K562 (cell line): Measurements from ENCODE around the gene C19orf67. TPM values are rescaled to one million over a fixed set of nuclear protein-coding genes. Genes with fewer than 3 reads are reported as not detected.

Source experiments
- ARID1B ChIP-seq: fragments of 450-650 bp; IDR thresholded peaks from 2 replicates; pipeline ENCODE4 v1.6.1; 2016; ENCODE audit warnings: antibody characterized with exemption, mild to moderate bottlenecking, inconsistent platforms
- CBX3 ChIP-seq, 2 experiments: IDR thresholded peaks; 1 replicate in 1 of 2; 2 replicates in 1 of 2; pipeline ENCODE4 v1.6.1; 2012; ENCODE audit warnings: inconsistent platforms in 2 of 2, low read length in 2 of 2, borderline replicate concordance in 1 of 2, control low read depth in 1 of 2
- CGGBP1 ChIP-seq: fragments of 250-450 bp; sonication (Bioruptor Pico); IDR thresholded peaks from 2 replicates; pipeline ENCODE4 v1.9.0; 2021; ENCODE audit warnings: mild to moderate bottlenecking
- CHAMP1 ChIP-seq: fragments of 450-650 bp; IDR thresholded peaks from 2 replicates; pipeline ENCODE4 v1.6.1; 2016; ENCODE audit warnings: mild to moderate bottlenecking
- CHD2 ChIP-seq: IDR thresholded peaks from 2 replicates; pipeline ENCODE4 v1.6.1; 2011; ENCODE audit warnings: low read depth, low read length
- CHD4 ChIP-seq: fragments of 200-600 bp; sonication (generic); IDR thresholded peaks from 3 replicates; pipeline ENCODE4 v1.6.1; 2012; ENCODE audit warnings: low read depth, mild to moderate bottlenecking, mixed read lengths, low read length, inconsistent platforms; ENCODE audit not compliant: insufficient read depth, insufficient replicate concordance, poor library complexity, severe bottlenecking
- DMBX1 ChIP-seq: fragments of 250-450 bp; sonication (Bioruptor Pico); IDR thresholded peaks from 2 replicates; pipeline ENCODE4 v1.8.0; 2022; ENCODE audit warnings: inconsistent platforms, mild to moderate bottlenecking, moderate library complexity, borderline replicate concordance
- E2F5 ChIP-seq: sonication (generic); formaldehyde crosslinking; IDR thresholded peaks from 2 replicates; pipeline ENCODE4 v1.8.0; 2022; ENCODE audit warnings: mild to moderate bottlenecking, missing genetic modification reagents
- EGR1 ChIP-seq: fragments of 450-650 bp; conservative IDR thresholded peaks from 2 replicates; pipeline ENCODE4 v1.6.1; 2017; ENCODE audit warnings: mild to moderate bottlenecking
- ELF4 ChIP-seq: fragments of 450-650 bp; formaldehyde crosslinking; IDR thresholded peaks from 2 replicates; pipeline ENCODE4 v1.4.0; 2022; ENCODE audit warnings: missing genetic modification characterization
- ETV1 ChIP-seq: fragments of 450-650 bp; conservative IDR thresholded peaks from 2 replicates; pipeline ENCODE4 v1.6.1; 2016; ENCODE audit warnings: missing genetic modification characterization, control low read depth, low read depth, missing compliant biosample characterization
- GABPB1 ChIP-seq: sonication (generic); formaldehyde crosslinking; IDR thresholded peaks from 2 replicates; pipeline ENCODE4 v1.8.0; 2022; ENCODE audit warnings: mild to moderate bottlenecking, missing genetic modification reagents
- GATA2 ChIP-seq: sonication (generic); formaldehyde crosslinking; IDR thresholded peaks from 2 replicates; pipeline ENCODE4 v1.4.0; 2020; ENCODE audit warnings: mild to moderate bottlenecking, missing genetic modification reagents
- MEIS2 ChIP-seq: fragments of 450-650 bp; IDR thresholded peaks from 2 replicates; pipeline ENCODE4 v1.6.1; 2014; ENCODE audit warnings: mild to moderate bottlenecking; ENCODE audit not compliant: partially characterized antibody
- NBN ChIP-seq: fragments of 450-650 bp; IDR thresholded peaks from 2 replicates; pipeline ENCODE4 v1.6.1; 2016; ENCODE audit warnings: low read depth, mild to moderate bottlenecking
- NFE2 ChIP-seq: IDR thresholded peaks from 2 replicates; pipeline ENCODE4 v1.6.1; 2014; ENCODE audit warnings: antibody characterized with exemption, low read depth
- NFYB ChIP-seq: IDR thresholded peaks from 2 replicates; pipeline ENCODE4 v1.6.1; 2011; ENCODE audit warnings: mild to moderate bottlenecking, moderate library complexity; ENCODE audit not compliant: insufficient read length; ENCODE audit errors: extremely low read depth
- RBM22 ChIP-seq: fragments of 200-400 bp; formaldehyde crosslinking; IDR thresholded peaks from 2 replicates; pipeline ENCODE4 v1.6.1; 2018; ENCODE audit warnings: low read length, low read depth; ENCODE audit not compliant: poor library complexity, severe bottlenecking
- SUPT5H ChIP-seq: fragments of 450-650 bp; IDR thresholded peaks from 2 replicates; pipeline ENCODE4 v1.6.1; 2016
- TEAD2 ChIP-seq: fragments of 450-650 bp; IDR thresholded peaks from 2 replicates; pipeline ENCODE4 v1.6.1; 2016; ENCODE audit warnings: missing genetic modification characterization, control low read depth, missing compliant biosample characterization
- ZBTB2 ChIP-seq: fragments of 450-650 bp; IDR thresholded peaks from 2 replicates; pipeline ENCODE4 v1.6.1; 2016; ENCODE audit warnings: antibody characterized with exemption
- ZFP1 ChIP-seq: fragments of 450-650 bp; formaldehyde crosslinking; IDR thresholded peaks from 2 replicates; pipeline ENCODE4 v1.4.0; 2020; ENCODE audit warnings: mild to moderate bottlenecking, mixed read lengths
- ZNF263 ChIP-seq: sonication (generic); formaldehyde crosslinking; IDR thresholded peaks from 2 replicates; pipeline ENCODE4 v1.8.0; 2022; ENCODE audit warnings: mild to moderate bottlenecking, missing genetic modification reagents, borderline replicate concordance
- ZNF668 ChIP-seq: fragments of 250-450 bp; sonication (Bioruptor Pico); IDR thresholded peaks from 2 replicates; pipeline ENCODE4 v1.8.0; 2022; ENCODE audit warnings: mild to moderate bottlenecking, inconsistent platforms
- ZNF764 ChIP-seq: fragments of 250-450 bp; sonication (Bioruptor Pico); IDR thresholded peaks from 2 replicates; pipeline ENCODE4 v1.4.0; 2020; ENCODE audit warnings: low read depth, mild to moderate bottlenecking, moderate library complexity
- polyA plus RNA-seq, 8 experiments: library from polyadenylated mRNA; depleted of rRNA in 4 of 8; stranded (reverse) in 5 of 8; unstranded in 3 of 8; fragments of >200 nt; fragmentation: Nextera tagmentation in 2 of 8; fragmentation: Illumina TruSeq in 1 of 8; extraction: Ambion mirVana in 2 of 8; extraction: Trizol in 1 of 8; gene quantifications; 2 replicates each; pipeline versions ENCODE4 v1.2.1 to v1.2.3, GENCODE V29; 2011 to 2014; ENCODE audit warnings: inconsistent platforms in 1 of 8, missing spikeins in 1 of 8
- total RNA-seq, 7 experiments: library from RNA; depleted of rRNA in 6 of 7; stranded (reverse); fragments of >200 nt in 6 of 7; fragmentation: Illumina TruSeq in 2 of 7; extraction: Trizol in 2 of 7; gene quantifications; 2 replicates each; pipeline versions ENCODE4 v1.2.1 to v1.2.3, GENCODE V29; 2011 to 2021; ENCODE audit warnings: low replicate concordance in 1 of 7

C19orf67 gene
- total and polyA plus RNA-seq, 9 of the 15 experiments (the other 6 are each of a cell fraction or from before 2014, with no cell fraction given): 0.29 to 1.8 (median 0.51) TPM; not detected in 3

- TF ChIP-seq GATA2 (no peak), CBX3 (IDR thresholded peaks at IDR 0.05; ENCODE audit: borderline replicate concordance in 1 of 2, low read length in 2 of 2) (no peak), CHD2 (no peak), CHAMP1 (no peak), SUPT5H (peak; percentile 3; the same call in 1 of the 2 replicates), RBM22 (no peak), NFE2 (no peak), NFYB (no peak), CHD4 (peak; percentile 13), ETV1 (tag) (peak; percentile 42), ZNF263 (CRISPR knock-in tag) (0 out of 2 replicates have a peak, but pooled peaks have one; percentile 10), NBN (no peak; the same call in 1 of the 2 replicates), ELF4 (CRISPR knock-in tag) (no peak), ZNF668 (no peak), E2F5 (CRISPR knock-in tag) (no peak), TEAD2 (tag) (no peak), ZFP1 (CRISPR knock-in tag) (no peak), MEIS2 (peak; percentile 79), ARID1B (0 out of 2 replicates have a peak, but pooled peaks have one; percentile 18), ZNF764 (no peak), CGGBP1 (no peak), EGR1 (peak; percentile 72), DMBX1 (CRISPR knock-in tag) (no peak), ZBTB2 (0 out of 2 replicates have a peak, but pooled peaks have one; percentile 7), GABPB1 (CRISPR knock-in tag) (no peak)
Measured at GRCh38 chr19:14091813-14092462, 6.4 kb upstream of the C19orf67 start (continued).
